SK-N-SH (cell line): ENCODE data around the gene PLA2G4E. TPM values are rescaled to one million over a fixed set of nuclear protein-coding genes. Genes with fewer than 3 reads are reported as not detected.

Experiments used
- CTCF ChIA-PET: fragments of 300-600, 350-600 bp; formaldehyde crosslinking; extraction: SDS; loops from one replicate; lab custom pipeline; 2021; lab: Yijun Ruan, JAX
- POLR2A ChIA-PET: fragments of 350-600 bp; sonication (Branson Sonifier 250); formaldehyde crosslinking; extraction: SDS; loops from one replicate; lab custom pipeline; 2020; ENCODE audit warnings: antibody characterized with exemption, inconsistent platforms; lab: Yijun Ruan, JAX
- DNase-seq: peaks from one replicate; pipeline ENCODE4 v3.0.0; 2012
- H2AFZ ChIP-seq: fragments of 200-600 bp; sonication (generic); 2 replicates; pipeline ENCODE4 v1.8.1; 2016; ENCODE audit warnings: antibody characterized with exemption, mild to moderate bottlenecking, low read depth
- H3F3A ChIP-seq: fragments of 200-600 bp; sonication (generic); replicated peaks from 2 replicates; pipeline ENCODE3; 2016; ENCODE audit warnings: antibody characterized with exemption, mild to moderate bottlenecking; ENCODE audit not compliant: insufficient read depth
- H3K27ac ChIP-seq, 2 experiments: fragments of 200-500 bp in 1 of 2; fragments of 200-600 bp in 1 of 2; sonication (Bioruptor generic) in 1 of 2; sonication (generic), shearing (Covaris generic) in 1 of 2; 2 replicates each; pipeline versions ENCODE4 v1.5.1 to v1.6.1; 2014 to 2016; ENCODE audit warnings: low read depth in 2 of 2, inconsistent platforms in 1 of 2, low read length in 1 of 2, mild to moderate bottlenecking in 1 of 2, mixed read lengths in 1 of 2
- H3K27me3 ChIP-seq: fragments of 200-600 bp; sonication (generic), shearing (Covaris generic); 2 replicates; pipeline ENCODE4 v1.6.1; 2016; ENCODE audit warnings: mixed run types; ENCODE audit not compliant: insufficient read depth
- H3K36me3 ChIP-seq, 2 experiments: fragments of 200-500 bp in 1 of 2; fragments of 200-600 bp in 1 of 2; sonication (Bioruptor generic) in 1 of 2; sonication (generic) in 1 of 2; replicated peaks in 1 of 2; 2 replicates each; pipeline versions ENCODE3 to v1.5.1; 2014 to 2016; ENCODE audit warnings: low read length in 1 of 2, mild to moderate bottlenecking in 1 of 2; ENCODE audit not compliant: insufficient read depth in 2 of 2, control insufficient read depth in 1 of 2
- H3K4me1 ChIP-seq, 2 experiments: fragments of 200-500 bp in 1 of 2; fragments of 200-600 bp in 1 of 2; sonication (Bioruptor generic) in 1 of 2; sonication (generic), shearing (Covaris generic) in 1 of 2; 2 replicates each; pipeline versions ENCODE4 v1.5.1 to v1.6.1; 2014 to 2016; ENCODE audit warnings: low read depth in 1 of 2, low read length in 1 of 2, mixed run types in 1 of 2; ENCODE audit not compliant: insufficient read depth in 2 of 2, control insufficient read depth in 1 of 2
- H3K4me2 ChIP-seq: fragments of 200-600 bp; sonication (generic), shearing (Covaris generic); 2 replicates; pipeline ENCODE4 v1.6.1; 2017; ENCODE audit warnings: mixed run types
- H3K4me3 ChIP-seq, 2 experiments: fragments of 200-500 bp in 1 of 2; fragments of 200-600 bp in 1 of 2; sonication (Bioruptor generic) in 1 of 2; sonication (generic), shearing (Covaris generic) in 1 of 2; 2 replicates each; pipeline versions ENCODE4 v1.5.1 to v1.8.1; 2014 to 2016; ENCODE audit warnings: low read depth in 2 of 2, inconsistent platforms in 1 of 2, low read length in 1 of 2, mild to moderate bottlenecking in 1 of 2, mixed read lengths in 1 of 2, moderate library complexity in 1 of 2
- H3K79me2 ChIP-seq: fragments of 200-600 bp; sonication (generic); 2 replicates; pipeline ENCODE4 v1.8.1; 2017; ENCODE audit warnings: mild to moderate bottlenecking; ENCODE audit not compliant: insufficient read depth
- H3K9ac ChIP-seq: fragments of 200-600 bp; sonication (generic); 2 replicates; pipeline ENCODE4 v1.6.1; 2017; ENCODE audit warnings: mixed run types
- H3K9me2 ChIP-seq: fragments of 200-600 bp; sonication (generic); 2 replicates; pipeline ENCODE4 v1.6.1; 2017; ENCODE audit warnings: mixed run types
- H3K9me3 ChIP-seq: fragments of 200-600 bp; sonication (generic); 2 replicates; pipeline ENCODE4 v1.6.1; 2017; ENCODE audit warnings: mixed run types, mild to moderate bottlenecking, moderate library complexity
- H4K20me1 ChIP-seq: fragments of 200-600 bp; sonication (generic); 2 replicates; pipeline ENCODE4 v1.6.1; 2017; ENCODE audit warnings: mild to moderate bottlenecking, mixed run types; ENCODE audit not compliant: insufficient read depth
- ELF1 ChIP-seq: IDR thresholded peaks from 2 replicates; pipeline ENCODE4 v1.4.0; 2012
- EP300 ChIP-seq, 2 experiments: IDR thresholded peaks; 2 replicates each; pipeline versions ENCODE4 v1.4.0 to v1.6.1; 2012; ENCODE audit warnings: borderline replicate concordance in 1 of 2, low read depth in 1 of 2, low read length in 1 of 2
- FOSL2 ChIP-seq: IDR thresholded peaks from 2 replicates; pipeline ENCODE4 v1.4.0; 2012; ENCODE audit warnings: low read depth, mild to moderate bottlenecking, moderate library complexity, borderline replicate concordance
- GABPA ChIP-seq: IDR thresholded peaks from 2 replicates; pipeline ENCODE4 v1.4.0; 2012; ENCODE audit warnings: low read depth, mild to moderate bottlenecking
- JUND ChIP-seq: IDR thresholded peaks from 2 replicates; pipeline ENCODE4 v1.4.0; 2012
- MEF2A ChIP-seq: IDR thresholded peaks from 2 replicates; pipeline ENCODE4 v1.4.0; 2012; ENCODE audit warnings: low read depth, borderline replicate concordance
- NFIC ChIP-seq: IDR thresholded peaks from 2 replicates; pipeline ENCODE4 v1.4.0; 2012; ENCODE audit warnings: borderline replicate concordance
- NRF1 ChIP-seq: IDR thresholded peaks from 2 replicates; pipeline ENCODE4 v1.6.1; 2012; ENCODE audit warnings: low read depth, mild to moderate bottlenecking, low read length
- PBX3 ChIP-seq: IDR thresholded peaks from 2 replicates; pipeline ENCODE4; 2012
- RAD21 ChIP-seq: IDR thresholded peaks from 2 replicates; pipeline ENCODE4 v1.6.1; 2012; ENCODE audit warnings: mild to moderate bottlenecking, low read length
- RCOR1 ChIP-seq: fragments of 150-350 bp; IDR thresholded peaks from 2 replicates; pipeline ENCODE4 v1.6.1; 2017; ENCODE audit warnings: antibody characterized with exemption, low read length
- RXRA ChIP-seq: IDR thresholded peaks from 2 replicates; pipeline ENCODE4 v1.4.0; 2012; ENCODE audit warnings: low read depth, mild to moderate bottlenecking, borderline replicate concordance
- SIN3A ChIP-seq: IDR thresholded peaks from 2 replicates; pipeline ENCODE4 v1.6.1; 2012; ENCODE audit warnings: low read depth, mild to moderate bottlenecking, low read length, moderate library complexity, borderline replicate concordance
- TCF12 ChIP-seq: IDR thresholded peaks from 2 replicates; pipeline ENCODE4 v1.4.0; 2012
- YY1 ChIP-seq: IDR thresholded peaks from 2 replicates; pipeline ENCODE4 v1.4.0; 2012; ENCODE audit warnings: low read depth, mild to moderate bottlenecking
- WGBS: methylation state at CpG from one replicate; pipeline ENCODE4 v1.1.6; 2017; ENCODE audit warnings: low lambda C conversion rate; 5-methylcytosine and 5-hydroxymethylcytosine counted together
- polyA plus RNA-seq, 3 experiments: library from polyadenylated mRNA; depleted of rRNA; stranded (reverse); fragments of >200 nt; gene quantifications; 2 replicates each; pipeline ENCODE4 v1.2.3, GENCODE V29; 2012
- TF ChIP-seq, protein P1 (sequence below): fragments of 150-350 bp; IDR thresholded peaks from 2 replicates; pipeline ENCODE4 v1.6.1; 2016; ENCODE audit warnings: mild to moderate bottlenecking, low read depth, low read length
- TF ChIP-seq, protein P2 (sequence below): IDR thresholded peaks from 2 replicates; pipeline ENCODE4 v1.6.1; 2012; ENCODE audit warnings: mild to moderate bottlenecking, low read depth, low read length, moderate library complexity

Gene PLA2G4E
- polyA plus RNA-seq, 1 of the 3 experiments (the other 2 are of a cell fraction) = not detected

GRCh38 chr15:42027521-42027920, 6.7 kb upstream of the PLA2G4E start:
- H3K4me2 ChIP-seq = no peak overlapping the region
- TF ChIP-seq RAD21 (no peak), NFIC (no peak), MEF2A (no peak), PBX3 (no peak), GABPA (no peak), EP300 (IDR thresholded peaks at IDR 0.05; ENCODE audit: borderline replicate concordance in 1 of 2, low read depth in 1 of 2, low read length in 1 of 2) (no peak), NRF1 (no peak), JUND (no peak), SIN3A (no peak), TCF12 (no peak), FOSL2 (no peak), RCOR1 (no peak), YY1 (no peak), ELF1 (no peak), RXRA (no peak)
- TF ChIP-seq, protein P1, sequence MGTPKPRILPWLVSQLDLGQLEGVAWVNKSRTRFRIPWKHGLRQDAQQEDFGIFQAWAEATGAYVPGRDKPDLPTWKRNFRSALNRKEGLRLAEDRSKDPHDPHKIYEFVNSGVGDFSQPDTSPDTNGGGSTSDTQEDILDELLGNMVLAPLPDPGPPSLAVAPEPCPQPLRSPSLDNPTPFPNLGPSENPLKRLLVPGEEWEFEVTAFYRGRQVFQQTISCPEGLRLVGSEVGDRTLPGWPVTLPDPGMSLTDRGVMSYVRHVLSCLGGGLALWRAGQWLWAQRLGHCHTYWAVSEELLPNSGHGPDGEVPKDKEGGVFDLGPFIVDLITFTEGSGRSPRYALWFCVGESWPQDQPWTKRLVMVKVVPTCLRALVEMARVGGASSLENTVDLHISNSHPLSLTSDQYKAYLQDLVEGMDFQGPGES = no peak
- TF ChIP-seq, protein P2, sequence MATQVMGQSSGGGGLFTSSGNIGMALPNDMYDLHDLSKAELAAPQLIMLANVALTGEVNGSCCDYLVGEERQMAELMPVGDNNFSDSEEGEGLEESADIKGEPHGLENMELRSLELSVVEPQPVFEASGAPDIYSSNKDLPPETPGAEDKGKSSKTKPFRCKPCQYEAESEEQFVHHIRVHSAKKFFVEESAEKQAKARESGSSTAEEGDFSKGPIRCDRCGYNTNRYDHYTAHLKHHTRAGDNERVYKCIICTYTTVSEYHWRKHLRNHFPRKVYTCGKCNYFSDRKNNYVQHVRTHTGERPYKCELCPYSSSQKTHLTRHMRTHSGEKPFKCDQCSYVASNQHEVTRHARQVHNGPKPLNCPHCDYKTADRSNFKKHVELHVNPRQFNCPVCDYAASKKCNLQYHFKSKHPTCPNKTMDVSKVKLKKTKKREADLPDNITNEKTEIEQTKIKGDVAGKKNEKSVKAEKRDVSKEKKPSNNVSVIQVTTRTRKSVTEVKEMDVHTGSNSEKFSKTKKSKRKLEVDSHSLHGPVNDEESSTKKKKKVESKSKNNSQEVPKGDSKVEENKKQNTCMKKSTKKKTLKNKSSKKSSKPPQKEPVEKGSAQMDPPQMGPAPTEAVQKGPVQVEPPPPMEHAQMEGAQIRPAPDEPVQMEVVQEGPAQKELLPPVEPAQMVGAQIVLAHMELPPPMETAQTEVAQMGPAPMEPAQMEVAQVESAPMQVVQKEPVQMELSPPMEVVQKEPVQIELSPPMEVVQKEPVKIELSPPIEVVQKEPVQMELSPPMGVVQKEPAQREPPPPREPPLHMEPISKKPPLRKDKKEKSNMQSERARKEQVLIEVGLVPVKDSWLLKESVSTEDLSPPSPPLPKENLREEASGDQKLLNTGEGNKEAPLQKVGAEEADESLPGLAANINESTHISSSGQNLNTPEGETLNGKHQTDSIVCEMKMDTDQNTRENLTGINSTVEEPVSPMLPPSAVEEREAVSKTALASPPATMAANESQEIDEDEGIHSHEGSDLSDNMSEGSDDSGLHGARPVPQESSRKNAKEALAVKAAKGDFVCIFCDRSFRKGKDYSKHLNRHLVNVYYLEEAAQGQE = no peak
- 70% methylated on average over 7 of the region's 7 CpGs for WGBS
- H3K36me3 ChIP-seq = no peaks in the 10 kb centered on the region
- DNase-seq = no peak
- ChIA-PET CTCF (interaction anchor here (1.4 kb wide), 1 partner anchor 38 kb away, joined by 7 read pairs; no protein-coding TSS in a partner anchor), POLR2A (no interaction called here)
- H3F3A ChIP-seq = no peaks in the 10 kb centered on the region
- H3K27ac ChIP-seq = no peak overlapping the region
- no peaks in the 10 kb centered on the region for H3K4me1 ChIP-seq
- no peaks in the 10 kb centered on the region for H4K20me1 ChIP-seq
- H3K9me3 ChIP-seq = no peaks in the 10 kb centered on the region
- H3K79me2 ChIP-seq = no peaks in the 10 kb centered on the region
- H3K27me3 ChIP-seq = no peaks in the 10 kb centered on the region; the same call in 1 of the 2 replicates
- no peak overlapping the region for H3K9ac ChIP-seq
- no peak overlapping the region for H2AFZ ChIP-seq
- no peaks in the 10 kb centered on the region for H3K9me2 ChIP-seq
- H3K4me3 ChIP-seq = no peak overlapping the region
